H9 (cell line): ENCODE results near the gene EDDM3A. TPM values are rescaled to one million over a fixed set of nuclear protein-coding genes. Genes with fewer than 3 reads are reported as not detected.

Experiments
- DNase-seq: peaks from one replicate; pipeline ENCODE4 v3.0.0-alpha.2; 2017
- H2AFZ ChIP-seq: one replicate; pipeline ENCODE4 v1.6.1; 2013; ENCODE audit warnings: mild to moderate bottlenecking, low read length, control low read depth, moderate library complexity
- H2AK5ac ChIP-seq: 2 replicates; pipeline ENCODE4 v1.6.1; 2013; ENCODE audit warnings: low read length, control low read depth, mixed read lengths; ENCODE audit not compliant: insufficient read length
- H2BK120ac ChIP-seq: one replicate; pipeline ENCODE4 v1.6.1; 2013; ENCODE audit warnings: low read depth, mild to moderate bottlenecking, low read length, control low read depth, inconsistent platforms; ENCODE audit not compliant: poor library complexity, severe bottlenecking
- H2BK12ac ChIP-seq: 2 replicates; pipeline ENCODE4 v1.6.1; 2013; ENCODE audit warnings: low read length, control low read depth, mixed read lengths, low read depth; ENCODE audit not compliant: insufficient read length
- H2BK15ac ChIP-seq: 2 replicates; pipeline ENCODE4 v1.6.1; 2013; ENCODE audit warnings: low read depth, low read length, control low read depth
- H2BK20ac ChIP-seq: one replicate; pipeline ENCODE4 v1.6.1; 2013; ENCODE audit warnings: low read depth, mild to moderate bottlenecking, low read length, control low read depth, inconsistent platforms; ENCODE audit not compliant: poor library complexity, severe bottlenecking
- H2BK5ac ChIP-seq: 2 replicates; pipeline ENCODE4 v1.6.1; 2013; ENCODE audit warnings: low read length, control low read depth, mixed read lengths; ENCODE audit not compliant: insufficient read length
- H3K14ac ChIP-seq: 2 replicates; pipeline ENCODE4 v1.6.1; 2013; ENCODE audit warnings: low read length, control low read depth; ENCODE audit not compliant: insufficient read depth
- H3K18ac ChIP-seq: 2 replicates; pipeline ENCODE4 v1.6.1; 2013; ENCODE audit warnings: low read depth, mild to moderate bottlenecking, mixed read lengths, low read length, control low read depth; ENCODE audit not compliant: insufficient read length
- H3K23ac ChIP-seq: 2 replicates; pipeline ENCODE4 v1.6.1; 2013; ENCODE audit warnings: low read length, control low read depth, mixed read lengths, low read depth; ENCODE audit not compliant: insufficient read length
- H3K23me2 ChIP-seq: 2 replicates; pipeline ENCODE4 v1.6.1; 2013; ENCODE audit warnings: low read depth, mild to moderate bottlenecking, mixed read lengths, low read length, control low read depth; ENCODE audit not compliant: insufficient read length, poor library complexity, severe bottlenecking
- H3K27ac ChIP-seq: 2 replicates; pipeline ENCODE4 v1.5.1; 2013; ENCODE audit warnings: low read length, control low read depth, mixed read lengths, low read depth; ENCODE audit not compliant: insufficient read length
- H3K27me3 ChIP-seq: 2 replicates; pipeline ENCODE4 v1.6.1; 2013; ENCODE audit warnings: low read length, control low read depth, inconsistent platforms; ENCODE audit not compliant: insufficient read depth
- H3K4ac ChIP-seq: 2 replicates; pipeline ENCODE4 v1.6.1; 2013; ENCODE audit warnings: low read depth, mild to moderate bottlenecking, control low read depth, inconsistent platforms, low read length, moderate library complexity
- H3K4me1 ChIP-seq: 2 replicates; pipeline ENCODE4 v1.6.1; 2013; ENCODE audit warnings: low read length, control low read depth, inconsistent platforms; ENCODE audit not compliant: insufficient read depth
- H3K4me2 ChIP-seq: 2 replicates; pipeline ENCODE4 v1.6.1; 2013; ENCODE audit warnings: low read length, control low read depth, mixed read lengths; ENCODE audit not compliant: insufficient read length, insufficient read depth
- H3K56ac ChIP-seq: 2 replicates; pipeline ENCODE4 v1.6.1; 2013; ENCODE audit warnings: low read depth, mild to moderate bottlenecking, mixed read lengths, low read length, control low read depth; ENCODE audit not compliant: insufficient read length
- H3K79me1 ChIP-seq: 2 replicates; pipeline ENCODE4 v1.6.1; 2013; ENCODE audit warnings: low read depth, mild to moderate bottlenecking, moderate library complexity, low read length, control low read depth, inconsistent platforms; ENCODE audit not compliant: insufficient read depth, poor library complexity, severe bottlenecking
- H3K79me2 ChIP-seq: 2 replicates; pipeline ENCODE4 v1.6.1; 2013; ENCODE audit warnings: low read length, control low read depth, inconsistent platforms; ENCODE audit not compliant: insufficient read depth
- H3K9ac ChIP-seq: 2 replicates; pipeline ENCODE4 v1.6.1; 2013; ENCODE audit warnings: low read length, control low read depth, mixed read lengths; ENCODE audit not compliant: insufficient read length; ENCODE audit errors: extremely low read depth
- H3K9me3 ChIP-seq: one replicate; pipeline ENCODE4 v1.6.1; 2013; ENCODE audit warnings: low read depth, low read length, inconsistent platforms; ENCODE audit not compliant: control insufficient read depth
- H3T11ph ChIP-seq: one replicate; pipeline ENCODE4 v1.6.1; 2013; ENCODE audit warnings: mild to moderate bottlenecking, low read length, control low read depth, inconsistent platforms
- H4K20me1 ChIP-seq: one replicate; pipeline ENCODE4 v1.6.1; 2013; ENCODE audit not compliant: control insufficient read depth, insufficient read length, insufficient read depth
- H4K5ac ChIP-seq: 2 replicates; pipeline ENCODE4 v1.6.1; 2013; ENCODE audit warnings: low read depth, mild to moderate bottlenecking, mixed read lengths, low read length, control low read depth; ENCODE audit not compliant: insufficient read length
- H4K8ac ChIP-seq: replicated peaks from 2 replicates; pipeline ENCODE4 v1.6.1; 2013; ENCODE audit warnings: low read length, control low read depth, mixed read lengths, low read depth; ENCODE audit not compliant: insufficient read length
- H4K91ac ChIP-seq: 2 replicates; pipeline ENCODE4 v1.6.1; 2013; ENCODE audit warnings: low read depth, mild to moderate bottlenecking, moderate library complexity, mixed read lengths, low read length, control low read depth; ENCODE audit not compliant: insufficient read length
- H3K27ac Mint-ChIP-seq, 3 experiments: 2 replicates in 2 of 3; 3 replicates in 1 of 3; pipeline ENCODE4 v1.8.0; 2020 to 2021; ENCODE audit warnings: mixed read lengths in 3 of 3, mild to moderate bottlenecking in 1 of 3, moderate library complexity in 1 of 3
- H3K27me3 Mint-ChIP-seq: 2 replicates; pipeline ENCODE4 v1.8.0; 2021; ENCODE audit warnings: low read depth, mild to moderate bottlenecking, moderate library complexity, mixed read lengths
- H3K36me3 Mint-ChIP-seq, 3 experiments: 2 replicates in 2 of 3; 3 replicates in 1 of 3; pipeline ENCODE4 v1.8.0; 2020 to 2021; ENCODE audit warnings: low read depth in 3 of 3, mixed read lengths in 3 of 3; ENCODE audit not compliant: insufficient read depth in 1 of 3
- H3K4me1 Mint-ChIP-seq, 2 experiments: 2 replicates each; pipeline ENCODE4 v1.8.0; 2020; ENCODE audit warnings: mixed read lengths in 2 of 2
- H3K4me3 Mint-ChIP-seq, 2 experiments: 2 replicates in 1 of 2; 3 replicates in 1 of 2; pipeline ENCODE4 v1.8.0; 2020 to 2021; ENCODE audit warnings: mild to moderate bottlenecking in 2 of 2, mixed read lengths in 2 of 2, moderate library complexity in 1 of 2
- H3K9me3 Mint-ChIP-seq, 2 experiments: 2 replicates in 1 of 2; 3 replicates in 1 of 2; pipeline ENCODE4 v1.8.0; 2020; ENCODE audit warnings: mild to moderate bottlenecking in 2 of 2, mixed read lengths in 2 of 2, moderate library complexity in 1 of 2
- CTCF ChIP-seq: fragments of 200-600 bp; sonication (generic); conservative IDR thresholded peaks from 3 replicates; pipeline ENCODE4 v1.8.0; 2021; ENCODE audit warnings: antibody characterized with exemption, mild to moderate bottlenecking
- WGBS: extraction: QIAGEN DNeasy Blood & Tissue Kit; methylation state at CpG from one replicate; pipeline ENCODE4 v1.1.7; 2013; ENCODE audit warnings: missing lambda C conversion rate, low lambda C conversion rate, mixed read lengths; ENCODE audit not compliant: insufficient read length; ENCODE audit errors: extremely low coverage; 5-methylcytosine and 5-hydroxymethylcytosine counted together
- total RNA-seq: library from RNA; stranded (reverse); gene quantifications from 2 replicates; pipeline ENCODE4 v1.2.1, GENCODE V29; 2021

Gene EDDM3A
- total RNA-seq, 1 experiment from 2014 or later: not detected

GRCh38 chr14:20722016-20722415, 23.7 kb upstream of the EDDM3A start:
- H4K20me1 ChIP-seq: no peaks in the 10 kb centered on the region

More at GRCh38 chr14:20722016-20722415, 23.7 kb upstream of the EDDM3A start:
- WGBS: no CpG with 5 or more reads among the region's 12 CpGs
- Histone ChIP-seq H2BK15ac (no peak overlapping the region), H2AK5ac (no peak overlapping the region), H3K23ac (no peak overlapping the region), H3K4ac (no peak overlapping the region), H3K56ac (no peak overlapping the region), H2AFZ (no peak overlapping the region), H3K4me1 (no peaks in the 10 kb centered on the region), H3K27me3 (no peaks in the 10 kb centered on the region), H3K79me1 (no peaks in the 10 kb centered on the region), H2BK20ac (no peak overlapping the region), H4K91ac (no peak overlapping the region), H3K9ac (no peak overlapping the region), H4K5ac (no peak overlapping the region), H3K4me2 (no peak overlapping the region), H3K18ac (no peak overlapping the region), H2BK120ac (no peak overlapping the region), H3T11ph (no peak overlapping the region), H3K79me2 (no peaks in the 10 kb centered on the region), H3K14ac (no peak overlapping the region), H3K9me3 (no peaks in the 10 kb centered on the region), H2BK5ac (no peak overlapping the region), H4K8ac (no peak overlapping the region), H2BK12ac (no peak overlapping the region), H3K23me2 (no peaks in the 10 kb centered on the region), H3K27ac (no peak overlapping the region)
- Mint-ChIP-seq H3K36me3 (no peaks in the 10 kb centered on the region), H3K9me3 (peaks cover 0 to 4% of the 10 kb centered on the region in 2 experiments; a peak in 2 of 5 replicates), H3K27me3 (peaks cover 17% of the 10 kb centered on the region), H3K4me3 (no peak overlapping the region), H3K4me1 (peaks cover 0 to 8% of the 10 kb centered on the region in 2 experiments; a peak in 1 of 4 replicates), H3K27ac (no peak overlapping the region)
- no peak for TF ChIP-seq CTCF
- no peak for DNase-seq
